Hematopoietic multipotent progenitor cell treated with erythropoietin and hydrocortisone succinate and interleukin-3 and kit ligand, for 15 days (in vitro differentiated cells): ENCODE results near the gene C10orf90.
"Not testable (repeated sequence)": the region's sequence is repeated elsewhere in the genome, so short reads cannot be mapped to it uniquely, and the experiment has no call there.

Source experiments
- DNase-seq: peaks from one replicate; pipeline ENCODE4 v3.0.0-alpha.2; 2015; ENCODE audit warnings: low spot score

Gene C10orf90

GRCh38 chr10:126583552-126584200 is 86.8 kb downstream of the C10orf90 start:
- no peak for DNase-seq

- no peak for DNase-seq
Measured at GRCh38 chr10:126581648-126582046, 88.8 kb downstream of the C10orf90 start.

GRCh38 chr10:126580873-126581647 is 89.4 kb downstream of the C10orf90 start:
- DNase-seq = no peak

GRCh38 chr10:126576336-126576735 is 94.2 kb downstream of the C10orf90 start:
- no peak for DNase-seq

GRCh38 chr10:126570621-126571602 is 99.6 kb downstream of the C10orf90 start:
- no peak for DNase-seq

- no peak for DNase-seq
Measured at GRCh38 chr10:126570245-126570570, 100.3 kb downstream of the C10orf90 start.

- DNase-seq = no peak
Measured at GRCh38 chr10:126569513-126570244, 100.8 kb downstream of the C10orf90 start.

- no peak for DNase-seq
Measured at GRCh38 chr10:126568809-126569385, 101.6 kb downstream of the C10orf90 start.

- DNase-seq = no peak
Measured at GRCh38 chr10:126565871-126566270, 104.6 kb downstream of the C10orf90 start.

- DNase-seq = no peak
Measured at GRCh38 chr10:126565441-126565840, 105.1 kb downstream of the C10orf90 start.

GRCh38 chr10:126564326-126564888 is 106.1 kb downstream of the C10orf90 start:
- DNase-seq = no peak

- no peak for DNase-seq
Measured at GRCh38 chr10:126563361-126563760, 107.1 kb downstream of the C10orf90 start.

- no peak for DNase-seq
Measured at GRCh38 chr10:126561921-126562680, 108.4 kb downstream of the C10orf90 start.

GRCh38 chr10:126561294-126561920 is 109.1 kb downstream of the C10orf90 start:
- DNase-seq = no peak

- DNase-seq = no peak
Measured at GRCh38 chr10:126558881-126559280, 111.6 kb downstream of the C10orf90 start.

- DNase-seq = no peak
Measured at GRCh38 chr10:126551202-126551601, 119.3 kb downstream of the C10orf90 start.

GRCh38 chr10:126550586-126550985 is 119.9 kb downstream of the C10orf90 start:
- not testable (repeated sequence) for DNase-seq

- DNase-seq = no peak
Measured at GRCh38 chr10:126549344-126549743, 121.1 kb downstream of the C10orf90 start.

- no peak for DNase-seq
Measured at GRCh38 chr10:126544565-126544964, 125.9 kb downstream of the C10orf90 start.
